PC-9 (cell line): ENCODE data around the gene SCNN1G. TPM values are rescaled to one million over a fixed set of nuclear protein-coding genes. Genes with fewer than 3 reads are reported as not detected.

Source experiments
- BruUV-seq: library from RNA; stranded (reverse); fragments of 400-500 nt; replicated peaks from 2 replicates; lab custom pipeline; 2021; lab: Mats Ljungman, UMichigan
- CTCF ChIA-PET: fragments of 300-600 bp; sonication (Branson Sonifier 250); formaldehyde crosslinking; loops from one replicate; lab custom pipeline; 2022; ENCODE audit warnings: antibody characterized with exemption; lab: Charles Lee
- POLR2A ChIA-PET: fragments of 300-600 bp; sonication (Branson Sonifier 250); formaldehyde crosslinking; loops from one replicate; lab custom pipeline; 2022; ENCODE audit warnings: antibody characterized with exemption; ENCODE audit not compliant: unreplicated experiment; lab: Charles Lee
- DNase-seq, 2 experiments: peaks; one replicate each; pipeline versions ENCODE4 v3.0.0 to v3.0.0-alpha.2; 2015 to 2022; ENCODE audit warnings: mixed read lengths in 1 of 2
- H2AFZ ChIP-seq: fragments of 200-600 bp; sonication (generic); 2 replicates; pipeline ENCODE4 v1.8.1; 2017; ENCODE audit warnings: antibody characterized with exemption
- H3F3A ChIP-seq: fragments of 200-600 bp; sonication (generic); 2 replicates; pipeline ENCODE4 v1.8.1; 2017; ENCODE audit warnings: antibody characterized with exemption, mild to moderate bottlenecking, low read depth; ENCODE audit not compliant: insufficient read depth
- H3K27ac ChIP-seq: fragments of 200-600 bp; sonication (generic); 2 replicates; pipeline ENCODE4 v1.6.1; 2016; ENCODE audit warnings: mixed run types
- H3K27me3 ChIP-seq: fragments of 200-600 bp; sonication (generic); 2 replicates; pipeline ENCODE4 v1.6.1; 2016; ENCODE audit warnings: low read depth, mixed run types; ENCODE audit not compliant: insufficient read depth
- H3K36me3 ChIP-seq: fragments of 200-600 bp; sonication (generic); 2 replicates; pipeline ENCODE4 v1.6.1; 2016; ENCODE audit warnings: low read depth, mixed run types
- H3K4me1 ChIP-seq: fragments of 200-600 bp; sonication (generic); replicated peaks from 2 replicates; pipeline ENCODE4 v1.6.1; 2016; ENCODE audit warnings: mixed run types; ENCODE audit not compliant: insufficient read depth
- H3K4me2 ChIP-seq: fragments of 200-600 bp; sonication (generic); 2 replicates; pipeline ENCODE4 v1.6.1; 2017; ENCODE audit warnings: mixed run types
- H3K4me3 ChIP-seq: fragments of 200-600 bp; sonication (generic); 2 replicates; pipeline ENCODE4 v1.6.1; 2016; ENCODE audit warnings: mixed run types
- H3K79me2 ChIP-seq: fragments of 200-600 bp; sonication (generic); 2 replicates; pipeline ENCODE4 v1.6.1; 2017; ENCODE audit warnings: low read depth, mixed run types
- H3K9me2 ChIP-seq: fragments of 200-600 bp; sonication (generic); 2 replicates; pipeline ENCODE4 v1.8.1; 2017; ENCODE audit warnings: mild to moderate bottlenecking; ENCODE audit not compliant: insufficient read depth
- H3K9me3 ChIP-seq: fragments of 200-600 bp; sonication (generic); 2 replicates; pipeline ENCODE4 v1.8.1; 2016; ENCODE audit warnings: low read depth; ENCODE audit not compliant: insufficient read depth
- H4K20me1 ChIP-seq: fragments of 200-600 bp; sonication (generic); 2 replicates; pipeline ENCODE4 v1.8.1; 2017; ENCODE audit not compliant: insufficient read depth
- CTCF ChIP-seq: fragments of 200-600 bp; sonication (generic); conservative IDR thresholded peaks from 2 replicates; pipeline ENCODE4 v1.6.1; 2017; ENCODE audit warnings: mixed run types, antibody characterized with exemption, mild to moderate bottlenecking, moderate library complexity
- EZH2 ChIP-seq: fragments of 200-600 bp; sonication (generic); IDR thresholded peaks from 2 replicates; pipeline ENCODE4 v1.8.0; 2017; ENCODE audit warnings: antibody characterized with exemption, low read depth
- intact Hi-C: fragments of 100-400 bp; cut with micrococcal nuclease; formaldehyde crosslinking; loops from one replicate; pipeline ENCODE4 v1.10.0; 2022; ENCODE audit not compliant: unreplicated experiment
- total RNA-seq: library from RNA; stranded (reverse); gene quantifications from 2 replicates; pipeline ENCODE4 v1.2.3, GENCODE V29; 2021

Gene SCNN1G
- total RNA-seq, 1 experiment from 2014 or later, result not detected

GRCh38 chr16:23145186-23145585, 37.4 kb upstream of the SCNN1G start:
- TF ChIP-seq CTCF (no peak), EZH2 (no peak)
- H3K4me2 ChIP-seq, result peak overlapping the region; percentile 40; the same call in 1 of the 2 replicates
- peaks cover 30% of the 10 kb centered on the region for H3K4me1 ChIP-seq
- peak overlapping the region; percentile 24; the same call in 1 of the 2 replicates for H3K27ac ChIP-seq
- intact Hi-C loops, result no loop called here
- no peaks in the 10 kb centered on the region for H3F3A ChIP-seq
- no peaks in the 10 kb centered on the region for H3K9me3 ChIP-seq
- no peaks in the 10 kb centered on the region for H3K9me2 ChIP-seq
- no TSS peak for BruUV-seq
- no peak overlapping the region for H3K4me3 ChIP-seq
- H3K36me3 ChIP-seq, result no peaks in the 10 kb centered on the region
- H2AFZ ChIP-seq, result no peak overlapping the region
- no peak for DNase-seq
- H3K79me2 ChIP-seq, result peaks cover 79% of the 10 kb centered on the region
- no peaks in the 10 kb centered on the region for H3K27me3 ChIP-seq
- ChIA-PET CTCF (no interaction called here), POLR2A (no interaction called here)
- H4K20me1 ChIP-seq, result no peaks in the 10 kb centered on the region; the same call in 1 of the 2 replicates

DNA sequence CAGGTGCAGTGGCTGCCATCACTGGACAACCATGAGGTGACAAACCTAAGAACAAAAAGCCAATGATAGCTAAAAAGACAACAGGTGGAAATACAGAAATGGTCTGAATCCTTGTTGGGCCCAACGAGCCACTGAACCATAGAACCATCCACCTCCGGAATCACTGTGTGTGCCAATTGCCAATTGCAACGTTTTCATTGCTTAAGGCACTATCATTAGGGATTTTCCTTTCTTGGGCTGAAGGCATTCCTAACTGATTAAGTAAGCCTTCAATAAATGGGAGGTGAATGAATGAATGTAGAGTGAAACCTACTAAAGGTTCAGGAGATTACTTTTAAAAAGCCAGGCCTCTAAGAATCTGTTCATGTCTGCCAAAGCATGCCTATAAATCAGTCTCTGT, 36.9 kb upstream of the SCNN1G start:
- Histone ChIP-seq H2AFZ (no peak overlapping the region), H3K4me3 (no peak overlapping the region), H3K4me2 (peak overlapping the region; percentile 40), H3K36me3 (no peaks in the 10 kb centered on the region), H3K79me2 (peaks cover 75% of the 10 kb centered on the region), H3F3A (no peaks in the 10 kb centered on the region), H3K9me3 (no peaks in the 10 kb centered on the region), H3K27me3 (no peaks in the 10 kb centered on the region), H3K27ac (peak overlapping the region; percentile 24), H3K9me2 (no peaks in the 10 kb centered on the region), H4K20me1 (no peaks in the 10 kb centered on the region; the same call in 1 of the 2 replicates), H3K4me1 (peaks cover 30% of the 10 kb centered on the region)
- TF ChIP-seq EZH2, result no peak
- no peak for TF ChIP-seq CTCF
- ChIA-PET POLR2A (no interaction called here), CTCF (no interaction called here)
- intact Hi-C loops, result no loop called here
- BruUV-seq, result no TSS peak
- peak in 1 of 2 experiments; percentile 63 for DNase-seq

- no peaks in the 10 kb centered on the region; the same call in 1 of the 2 replicates for H4K20me1 ChIP-seq
- H3K9me3 ChIP-seq, result no peaks in the 10 kb centered on the region
- H3K79me2 ChIP-seq, result peaks cover 61% of the 10 kb centered on the region
- no peaks in the 10 kb centered on the region for H3K9me2 ChIP-seq
- TF ChIP-seq EZH2 (no peak), CTCF (no peak)
- CTCF ChIA-PET, result no interaction called here
- H3K4me2 ChIP-seq, result peak overlapping the region; percentile 83
- H3K4me3 ChIP-seq, result peak overlapping the region; percentile 71; the same call in 1 of the 2 replicates
- H2AFZ ChIP-seq, result no peak overlapping the region
- H3K27me3 ChIP-seq, result no peaks in the 10 kb centered on the region
- DNase-seq, result no peak
- H3K36me3 ChIP-seq, result no peaks in the 10 kb centered on the region
- POLR2A ChIA-PET, result no interaction called here
- H3F3A ChIP-seq, result no peaks in the 10 kb centered on the region
- intact Hi-C loops, result no loop called here
- TSS peak; percentile 29 for BruUV-seq
- peaks cover 30% of the 10 kb centered on the region for H3K4me1 ChIP-seq
- H3K27ac ChIP-seq, result 0 out of 2 replicates have a peak overlapping the region, but pooled peaks have one; percentile 9
These were observed 35.5 kb upstream of the SCNN1G start for GRCh38 chr16:23146877-23147601.
